Left hindlimb (tissue), 1 donor: ENCODE measurements around the gene AMN.
"Not testable (repeated sequence)": the region's sequence is repeated elsewhere in the genome, so short reads cannot be mapped to it uniquely, and the experiment has no call there.

Experiments used
- DNase-seq: peaks from one replicate; pipeline ENCODE4 v3.0.0-alpha.2; 2018

AMN gene

DNA sequence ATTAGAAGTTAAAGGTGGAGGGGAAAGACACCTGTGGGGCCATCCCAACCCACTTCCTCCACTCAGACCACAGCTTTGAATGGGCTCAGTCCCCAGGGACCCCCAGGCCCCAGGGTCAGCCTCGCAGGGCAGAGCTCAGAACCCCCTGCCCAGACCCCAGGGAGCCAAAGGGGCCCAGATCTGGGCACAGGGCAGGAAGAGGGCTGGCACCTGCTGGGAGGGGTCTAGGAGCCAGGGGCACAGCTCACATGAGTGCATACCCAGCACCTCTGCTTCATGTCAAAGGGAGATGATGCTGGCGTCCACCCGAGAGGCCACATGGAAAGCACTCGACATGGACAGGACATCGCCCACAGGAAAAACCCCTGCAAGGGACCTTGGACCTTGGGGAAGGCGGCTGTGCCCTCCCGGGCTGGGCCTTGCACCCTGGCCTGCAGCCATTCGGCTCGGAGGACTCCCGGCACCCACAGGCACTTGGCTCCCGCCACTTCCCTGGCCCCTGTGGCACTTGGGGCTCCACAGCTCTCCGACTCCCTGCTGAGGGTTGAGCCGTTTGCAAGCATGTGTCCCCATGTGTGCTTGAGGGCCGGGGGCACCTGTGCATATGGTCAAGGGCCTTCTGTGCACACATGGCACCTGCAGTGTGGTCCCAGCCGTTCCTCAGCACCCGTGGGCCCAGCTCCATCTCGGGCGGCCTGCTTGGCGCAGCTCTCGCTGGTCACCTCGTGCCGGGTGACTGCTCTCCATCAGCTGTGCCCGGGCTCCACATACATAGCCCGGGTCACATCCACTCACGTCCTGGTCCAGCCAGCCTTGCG is 7.8 kb upstream of the AMN start:
- DNase-seq = no peak

DNA sequence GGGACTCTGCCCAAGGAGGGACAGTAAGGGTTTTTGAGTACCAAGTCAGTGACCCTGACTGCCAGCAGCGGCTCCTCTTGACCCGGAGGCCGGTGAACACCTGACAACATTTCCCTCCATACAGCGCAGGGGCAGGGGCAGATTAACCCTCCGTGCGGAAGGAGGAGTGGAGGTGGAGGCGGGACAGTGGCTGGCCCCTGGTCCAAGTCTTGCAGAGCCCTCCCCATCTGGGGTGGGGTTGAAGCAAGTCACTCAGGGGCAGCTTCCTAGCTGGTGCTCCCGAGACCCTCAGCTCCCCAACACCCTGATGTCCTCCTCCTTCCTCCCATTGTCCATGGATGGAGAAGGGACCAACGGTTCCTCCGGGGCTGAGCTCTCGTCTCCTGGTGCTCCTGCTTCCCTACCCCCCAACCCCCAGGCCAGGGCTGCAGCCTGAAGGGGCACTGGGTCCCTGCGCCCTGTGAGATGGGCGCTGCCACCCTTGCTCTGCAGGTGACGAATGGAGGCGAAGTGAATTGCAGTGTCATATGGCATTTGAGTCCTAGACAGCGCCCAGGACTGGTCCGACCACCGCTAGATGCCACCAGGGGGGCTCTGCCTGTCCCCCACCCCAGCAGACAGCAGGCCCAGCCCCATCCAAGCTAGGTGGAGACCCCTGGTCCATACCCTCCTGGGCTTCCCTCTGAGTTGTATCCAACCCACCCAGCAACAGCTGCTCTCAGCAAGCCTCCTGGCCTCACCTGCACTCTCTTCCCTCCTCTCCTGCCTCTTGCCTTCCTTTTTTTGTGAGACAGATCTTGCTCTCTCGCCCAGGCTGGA is 7.0 kb upstream of the AMN start:
- no peak for DNase-seq

DNA sequence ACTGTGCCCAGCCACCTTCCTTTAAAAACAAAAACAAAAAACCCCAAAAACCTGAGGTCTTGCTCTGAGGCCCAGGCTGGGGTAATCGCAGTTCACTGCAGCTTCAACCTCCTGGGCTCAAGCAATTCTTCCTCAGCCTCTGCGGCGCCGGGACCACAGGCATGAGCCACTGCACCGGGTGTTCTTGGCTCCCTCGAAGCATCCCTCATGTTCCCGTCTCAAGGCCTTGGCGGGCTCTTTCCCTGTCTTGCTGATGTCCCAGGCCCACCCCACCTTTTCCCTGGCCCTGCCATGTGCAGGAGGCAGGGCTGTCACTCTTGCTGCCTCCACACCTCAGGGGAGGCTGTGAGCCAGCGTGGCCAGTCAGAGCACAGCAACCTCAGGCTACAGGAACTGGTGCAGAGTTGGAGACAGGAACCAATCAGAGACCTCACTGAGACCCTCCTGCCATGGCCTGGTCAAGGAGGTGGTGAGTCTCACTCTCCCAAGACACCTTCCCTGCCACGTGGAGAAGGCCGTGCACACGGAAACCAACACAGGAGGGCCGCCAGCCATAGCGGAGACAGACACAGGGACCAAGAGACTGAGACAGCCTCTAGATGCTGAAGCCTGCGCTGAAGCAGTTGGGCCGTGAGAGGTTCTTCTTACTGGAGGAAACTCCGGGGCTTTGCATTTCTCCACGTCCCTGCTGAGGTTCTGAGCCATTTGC is 6.0 kb upstream of the AMN start:
- DNase-seq = peak; percentile 13

DNA sequence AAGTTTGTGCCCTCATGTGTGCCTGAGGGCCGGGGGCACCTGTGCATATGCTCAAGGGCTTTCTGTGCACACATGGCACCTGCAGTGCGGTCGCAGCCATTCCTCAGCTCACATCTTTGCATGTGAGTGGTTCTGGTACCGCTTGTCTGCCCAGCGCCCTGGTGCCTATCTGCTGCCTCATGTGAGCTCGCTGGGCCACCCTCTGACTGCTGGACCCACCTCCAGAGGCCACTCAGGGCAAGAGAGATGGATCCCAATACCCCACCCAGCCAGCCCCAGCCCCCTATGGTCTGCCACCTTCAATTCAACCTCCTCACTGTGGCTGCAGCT is 5.4 kb upstream of the AMN start:
- peak; percentile 18 for DNase-seq

DNA sequence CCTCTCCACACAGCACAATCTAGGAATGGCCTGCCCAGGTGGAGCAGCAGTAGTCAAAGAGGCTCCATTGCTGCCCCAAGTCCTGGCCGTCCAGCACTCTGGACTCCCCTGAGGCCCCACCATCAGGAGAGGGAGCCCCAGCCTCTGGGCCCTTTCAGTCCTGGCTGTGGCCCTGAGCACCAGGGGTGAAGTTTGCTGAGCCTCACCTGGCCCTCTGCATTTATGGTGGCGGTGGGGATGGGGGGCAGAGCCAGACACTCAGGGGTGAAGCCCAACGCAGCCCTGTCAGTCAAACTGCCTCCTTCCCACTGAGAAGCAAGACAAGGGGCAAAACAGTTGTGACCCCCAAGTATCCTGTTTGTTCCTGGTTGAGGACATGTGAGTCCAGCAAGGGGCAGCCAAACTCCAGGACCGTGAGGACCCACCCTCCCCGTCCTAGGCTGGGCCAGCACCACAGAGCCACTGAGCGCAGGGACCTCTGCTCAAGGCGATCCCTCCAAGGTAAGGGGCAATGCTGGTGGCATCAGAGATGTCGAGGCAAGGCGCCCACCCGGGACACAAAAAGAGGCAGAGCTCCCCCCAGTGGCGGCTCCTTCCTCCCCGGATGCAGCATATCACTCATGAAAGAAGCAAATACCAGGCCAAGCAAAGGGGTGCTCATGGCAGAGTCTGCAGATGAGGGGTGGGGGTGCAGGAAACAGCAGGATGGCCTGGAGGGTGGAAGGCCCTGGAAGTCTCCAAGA is 4.8 kb upstream of the AMN start:
- DNase-seq = peak; percentile 53

DNA sequence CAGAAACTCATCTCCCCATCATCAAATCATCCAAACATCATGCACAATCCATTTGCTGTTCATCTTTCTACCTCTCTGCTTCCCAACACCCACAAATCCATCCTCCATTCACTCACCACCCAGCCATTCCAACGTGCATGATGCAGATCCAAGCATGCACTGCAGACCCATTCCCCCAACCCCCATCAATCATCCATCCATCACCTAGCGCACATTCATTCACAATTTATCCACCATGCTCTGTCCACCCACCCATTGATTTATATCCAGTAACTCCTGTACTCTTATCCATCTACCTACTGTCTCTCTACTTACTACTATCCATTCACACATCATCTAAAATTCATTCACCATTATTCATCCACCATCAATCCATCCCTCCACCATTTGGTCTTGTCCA is 4.0 kb upstream of the AMN start:
- DNase-seq = no peak

DNA sequence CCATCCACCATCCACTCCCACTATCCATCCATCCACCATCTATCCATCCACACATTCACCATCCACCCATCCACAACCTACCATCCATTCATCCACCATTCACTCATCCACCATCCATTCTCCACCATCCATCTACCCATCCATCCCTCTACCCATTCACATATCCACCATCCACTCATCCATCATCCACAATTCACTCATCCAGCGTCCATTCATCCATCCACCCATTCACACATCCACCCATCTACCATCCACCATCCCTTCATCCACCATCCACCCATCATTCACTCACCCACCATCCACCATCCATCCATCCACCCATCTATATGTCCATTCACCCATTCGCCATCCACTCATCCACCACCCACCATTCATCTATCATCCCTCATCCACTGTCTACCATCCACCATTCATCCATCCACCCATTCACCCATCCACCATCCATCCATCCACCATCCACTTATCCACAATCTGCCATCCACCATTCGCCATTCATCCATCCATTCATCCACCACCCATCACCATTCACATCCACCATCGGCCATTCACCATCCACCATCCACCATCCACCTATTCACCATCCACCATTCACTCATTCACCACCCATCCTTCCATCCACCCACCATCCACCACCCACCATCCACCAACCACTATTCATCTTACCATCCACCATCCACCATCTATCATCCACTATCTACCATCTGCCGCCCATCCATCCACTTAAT is 2.0 kb upstream of the AMN start:
- no peak for DNase-seq

DNA sequence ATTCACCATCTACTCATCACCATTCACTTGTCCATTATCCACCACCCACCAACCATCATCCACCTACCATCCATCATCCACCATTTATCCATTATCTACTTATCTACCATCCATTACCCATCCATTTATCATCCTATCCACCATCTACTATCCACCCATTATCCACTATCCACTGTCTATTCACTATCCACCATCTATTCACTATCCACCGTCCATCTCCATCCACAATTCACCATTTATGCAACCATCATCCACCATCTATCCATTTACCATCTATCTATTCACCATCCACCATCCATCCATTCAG is 1.5 kb upstream of the AMN start:
- DNase-seq = no peak

DNA sequence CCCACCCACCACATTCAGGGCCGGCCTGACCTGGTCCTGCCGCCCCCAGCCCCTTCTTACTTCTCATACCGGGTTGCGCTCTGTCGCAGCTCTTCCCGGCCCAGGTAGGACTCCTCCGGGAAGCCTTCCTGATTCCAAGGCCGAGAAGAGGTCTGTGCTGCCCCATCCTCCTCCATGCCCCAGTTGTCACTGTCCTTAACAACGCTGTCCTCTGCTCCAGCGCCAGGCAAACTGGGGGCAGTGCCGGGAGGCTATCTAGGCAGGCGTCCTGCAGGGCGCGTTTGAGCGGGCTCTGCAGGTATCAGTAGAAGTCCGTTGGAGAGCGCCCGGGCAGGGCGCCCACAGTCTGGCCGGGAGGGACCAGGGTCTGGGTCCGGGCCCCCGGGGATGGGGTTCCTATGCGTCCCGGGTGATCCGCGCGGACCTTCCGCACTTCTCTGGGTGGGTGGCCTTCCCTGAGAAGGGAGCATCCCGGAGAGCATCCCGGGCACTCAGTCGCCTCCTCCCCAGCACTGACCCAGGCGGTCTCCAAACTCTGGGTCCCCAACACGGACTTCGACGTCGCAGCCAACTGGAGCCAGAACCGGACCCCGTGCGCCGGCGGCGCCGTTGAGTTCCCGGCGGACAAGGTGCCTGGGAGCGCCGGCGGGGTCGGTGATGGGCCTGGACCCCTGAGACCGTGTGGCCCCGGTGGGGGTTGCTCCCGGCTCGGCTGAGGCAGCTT is 900 bp downstream of the AMN start:
- no peak for DNase-seq

DNA sequence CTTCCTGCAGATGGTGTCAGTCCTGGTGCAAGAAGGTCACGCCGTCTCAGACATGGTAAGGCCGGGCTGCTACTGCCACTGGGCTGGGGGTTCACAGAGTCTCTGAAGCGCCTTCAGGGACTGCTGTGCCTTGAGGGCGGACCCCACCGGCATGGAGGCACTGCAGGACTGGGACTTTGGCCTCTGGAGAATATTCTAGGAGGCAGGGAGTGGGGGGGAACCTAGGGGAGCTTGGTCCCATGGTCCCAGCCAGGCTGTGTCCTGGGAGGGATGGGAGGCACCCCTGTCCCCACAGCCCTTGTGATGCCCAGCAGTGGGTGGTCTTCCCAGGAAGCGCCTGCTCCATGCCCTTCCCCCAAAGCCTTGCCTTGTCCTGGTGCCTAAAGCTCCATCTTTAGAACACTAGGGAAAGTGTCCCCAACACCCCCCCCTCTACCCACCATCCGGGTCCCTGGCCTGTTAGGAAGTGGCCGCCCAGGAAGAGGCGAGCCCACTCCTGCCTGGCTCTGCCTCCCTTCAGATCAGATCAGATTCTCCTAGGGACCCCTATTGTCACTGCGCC is 1.5 kb downstream of the AMN start:
- no peak for DNase-seq

DNA sequence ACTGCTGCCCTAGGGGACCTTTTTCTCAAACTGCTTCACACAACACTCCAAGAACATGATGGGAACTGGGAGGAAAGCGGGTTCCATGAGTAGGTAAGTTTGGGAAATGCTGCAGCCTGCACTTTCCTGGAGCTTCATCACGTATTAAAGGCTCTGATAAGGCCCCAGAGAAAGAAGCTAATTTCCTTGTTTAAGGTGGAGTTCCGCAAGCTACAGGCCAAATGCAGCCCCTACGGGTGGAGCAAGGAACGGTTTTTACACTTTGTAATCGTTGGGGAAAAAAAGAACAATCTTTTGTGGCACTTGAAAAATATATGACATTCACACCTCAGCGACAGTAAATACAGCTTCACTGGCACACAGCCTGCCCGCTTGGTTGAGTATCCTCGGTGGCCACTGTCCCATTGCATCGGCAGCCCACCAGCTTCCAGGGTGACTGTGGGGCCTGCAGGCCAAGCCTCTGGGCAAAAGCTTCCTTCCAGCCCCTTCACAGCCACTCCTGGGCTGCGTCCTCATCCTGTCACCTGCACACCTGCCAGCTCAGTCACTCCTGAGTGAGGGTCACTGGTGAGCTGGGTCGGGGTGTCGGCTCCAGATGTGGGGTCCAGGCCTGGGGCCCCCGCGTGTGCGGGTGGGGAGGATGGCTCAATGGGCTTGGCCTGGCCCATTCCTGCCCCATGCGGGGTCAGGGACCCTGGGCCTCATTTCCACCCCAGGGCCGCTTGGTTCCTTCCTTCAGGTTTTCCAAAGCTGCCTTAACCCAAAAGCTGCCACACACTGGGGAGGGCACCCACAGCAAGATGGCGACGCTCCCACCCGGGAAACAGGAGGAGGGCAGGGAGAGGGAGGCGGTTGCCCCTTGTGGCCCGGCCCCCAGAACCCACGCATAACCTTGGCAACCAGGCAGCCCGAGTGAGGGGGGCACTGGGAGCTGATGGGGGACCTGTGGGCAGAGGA is 2.4 kb downstream of the AMN start:
- no peak for DNase-seq

DNA sequence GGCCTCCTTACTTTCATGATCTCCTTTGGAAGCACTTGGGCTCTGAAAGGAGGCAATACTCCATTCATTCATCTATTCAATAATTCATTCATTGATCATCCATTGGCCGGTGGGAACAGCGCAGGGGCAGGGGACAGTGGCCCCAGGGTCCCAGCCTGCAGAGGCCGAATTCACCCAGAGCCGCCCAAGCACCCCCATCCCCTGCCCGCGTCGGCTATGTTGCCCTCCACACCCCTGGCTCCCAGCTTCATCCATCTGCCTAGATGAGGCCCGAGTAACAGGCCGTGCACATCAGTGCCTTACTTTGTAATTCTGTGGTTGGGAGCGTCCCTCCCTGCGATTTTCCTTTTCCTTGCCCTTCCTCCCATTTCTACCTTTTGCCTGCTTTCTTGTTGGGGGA is 3.2 kb downstream of the AMN start:
- DNase-seq = no peak

DNA sequence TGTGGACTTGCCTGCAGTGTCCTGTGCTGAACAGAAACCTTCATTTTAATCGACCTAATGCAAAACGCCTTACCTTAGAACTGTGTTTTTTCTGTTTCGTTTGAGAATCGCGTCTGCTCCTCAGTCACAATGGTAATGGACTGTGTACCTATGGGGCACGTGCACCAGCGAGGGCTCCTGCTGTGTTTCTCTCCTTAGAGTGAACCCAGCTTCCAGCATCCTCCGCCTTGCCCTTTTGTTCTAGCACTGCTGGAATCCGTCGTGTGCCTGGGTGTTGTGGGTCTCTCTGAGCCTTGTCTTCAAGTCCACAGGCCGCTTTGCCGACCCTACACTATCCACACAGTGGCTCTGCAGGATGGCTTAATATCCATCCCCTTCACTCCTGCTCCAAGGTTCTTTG is 3.6 kb downstream of the AMN start:
- DNase-seq = no peak

DNA sequence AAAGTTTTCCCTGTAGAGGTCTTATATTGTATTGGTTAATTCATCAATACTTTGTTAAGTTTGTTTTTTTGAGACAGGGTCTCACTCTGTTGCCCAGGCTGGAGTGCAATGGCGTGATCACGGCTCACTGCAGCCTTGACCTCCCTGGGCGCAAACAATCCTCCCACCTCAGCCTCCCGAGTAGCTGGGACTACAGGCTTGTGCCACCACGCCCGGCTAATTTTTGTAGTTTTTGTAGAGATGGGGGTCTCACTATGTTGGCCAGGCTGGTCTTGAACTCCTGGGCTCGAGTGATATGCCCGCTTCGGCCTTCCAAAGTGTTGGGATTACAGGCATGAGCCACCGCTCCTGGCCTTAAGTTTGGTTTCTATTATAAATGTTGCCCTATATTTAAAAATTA is 4.4 kb downstream of the AMN start:
- not testable (repeated sequence) for DNase-seq

DNA sequence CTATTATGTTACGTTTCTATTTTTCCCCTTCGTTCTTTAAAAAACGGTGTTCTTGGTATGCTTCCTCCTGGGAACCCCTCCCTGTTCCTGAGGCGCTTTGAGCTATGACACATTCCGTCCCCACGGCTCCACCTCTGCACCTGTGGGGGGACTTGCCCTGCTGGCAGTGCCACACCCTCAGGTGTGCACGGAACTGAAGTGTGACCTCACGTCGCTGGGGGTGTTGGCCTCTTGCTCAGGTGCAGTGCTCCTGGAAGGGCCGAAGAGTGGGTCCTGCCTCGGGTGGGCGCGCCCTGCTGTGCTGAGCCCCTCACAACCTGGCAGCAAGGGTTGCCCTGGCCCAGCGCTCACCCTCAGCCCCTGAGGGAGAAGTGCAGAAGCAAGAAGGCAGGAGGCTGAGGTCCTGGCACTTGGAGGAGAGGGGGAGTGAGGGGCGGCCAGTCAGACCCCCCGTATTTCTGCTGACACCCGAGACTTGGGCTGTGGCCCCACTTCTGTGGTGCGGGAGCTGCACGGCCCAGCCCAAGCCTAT is 4.9 kb downstream of the AMN start:
- no peak for DNase-seq

DNA sequence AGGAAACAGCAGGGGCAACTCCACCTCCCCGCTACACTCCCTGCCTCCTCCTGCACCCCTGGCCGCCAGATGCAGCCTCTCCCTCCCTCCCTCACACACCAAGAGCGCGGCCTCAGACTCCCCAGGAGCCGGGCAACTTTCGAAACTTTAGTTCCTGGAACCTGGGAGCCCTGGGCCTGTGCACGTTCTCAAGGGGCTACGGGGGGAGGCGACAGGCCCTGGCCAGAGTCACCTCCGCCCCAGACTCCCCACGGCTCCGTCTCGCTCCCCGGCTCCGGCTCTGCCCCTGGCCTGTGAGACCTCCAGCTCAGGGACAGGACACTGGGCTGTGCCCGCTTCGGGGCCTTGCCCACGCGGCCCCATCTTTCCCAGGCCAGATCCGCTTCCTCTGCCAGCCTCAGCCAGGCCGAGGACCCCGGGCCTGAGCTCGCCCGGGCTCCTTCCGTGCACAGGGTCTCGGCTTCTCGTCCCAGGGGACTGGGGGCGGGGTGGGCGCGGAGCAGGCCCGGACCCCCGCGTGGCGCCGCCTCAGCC is 5.5 kb downstream of the AMN start:
- no peak for DNase-seq

DNA sequence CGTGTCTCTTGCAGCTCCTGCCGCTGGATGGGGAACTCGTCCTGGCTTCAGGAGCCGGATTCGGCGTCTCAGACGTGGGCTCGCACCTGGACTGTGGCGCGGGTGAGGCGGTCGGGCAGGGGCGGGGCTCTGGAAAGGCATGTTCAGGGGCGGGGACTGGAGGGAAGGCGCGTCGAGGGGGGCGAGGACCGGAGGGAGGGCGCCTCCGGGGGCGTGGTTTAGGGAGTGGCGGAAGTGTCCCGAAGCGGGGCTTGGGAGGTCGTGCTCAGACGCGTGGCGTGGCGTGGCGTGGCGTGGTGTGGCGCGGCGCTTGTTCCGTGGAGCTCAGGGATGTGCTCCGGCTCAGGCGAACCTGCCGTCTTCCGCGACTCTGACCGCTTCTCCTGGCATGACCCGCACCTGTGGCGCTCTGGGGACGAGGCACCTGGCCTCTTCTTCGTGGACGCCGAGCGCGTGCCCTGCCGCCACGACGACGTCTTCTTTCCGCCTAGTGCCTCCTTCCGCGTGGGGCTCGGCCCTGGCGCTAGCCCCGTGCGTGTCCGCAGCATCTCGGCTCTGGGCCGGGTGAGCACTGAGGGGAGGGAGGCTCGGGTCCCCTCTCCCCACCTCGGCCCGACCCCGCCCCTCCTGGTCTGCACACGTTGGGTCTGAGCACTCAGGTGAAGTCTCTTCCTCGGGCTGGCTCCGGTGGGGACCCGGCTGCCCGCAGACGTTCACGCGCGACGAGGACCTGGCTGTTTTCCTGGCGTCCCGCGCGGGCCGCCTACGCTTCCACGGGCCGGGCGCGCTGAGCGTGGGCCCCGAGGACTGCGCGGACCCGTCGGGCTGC is 6.2 kb downstream of the AMN start:
- DNase-seq = no peak

DNA sequence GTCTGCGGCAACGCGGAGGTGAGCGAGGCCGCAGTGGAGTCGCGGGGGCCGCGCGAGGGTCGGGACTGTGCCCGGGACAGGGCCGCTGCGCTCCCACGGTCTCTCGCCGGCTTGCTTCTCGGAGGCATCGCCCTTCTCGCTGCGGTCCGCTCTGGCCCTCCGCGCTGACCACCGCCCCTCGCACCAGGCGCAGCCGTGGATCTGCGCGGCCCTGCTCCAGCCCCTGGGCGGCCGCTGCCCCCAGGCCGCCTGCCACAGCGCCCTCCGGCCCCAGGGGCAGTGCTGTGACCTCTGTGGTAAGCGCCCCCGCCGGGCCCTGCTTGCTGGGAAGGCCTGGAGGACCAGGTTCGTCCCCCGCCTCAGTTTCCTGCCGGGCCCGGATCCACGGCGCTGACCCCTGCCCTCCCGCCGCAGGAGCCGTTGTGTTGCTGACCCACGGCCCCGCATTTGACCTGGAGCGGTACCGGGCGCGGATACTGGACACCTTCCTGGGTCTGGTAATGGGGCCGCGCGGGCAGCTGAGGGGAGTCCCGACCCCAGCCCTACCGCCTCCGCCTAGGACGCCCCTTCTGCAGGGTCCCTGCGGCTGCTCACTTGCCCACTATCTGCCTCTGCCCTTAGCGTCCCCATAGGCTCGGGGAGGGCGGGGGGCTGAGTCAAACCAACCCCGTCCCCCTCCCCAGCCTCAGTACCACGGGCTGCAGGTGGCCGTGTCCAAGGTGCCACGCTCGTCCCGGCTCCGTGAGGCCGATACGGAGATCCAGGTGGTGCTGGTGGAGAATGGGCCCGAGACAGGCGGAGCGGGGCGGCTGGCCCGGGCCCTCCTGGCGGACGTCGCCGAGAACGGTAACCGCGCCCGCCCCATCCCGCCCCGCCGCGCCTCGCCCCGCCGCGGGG is 7.0 kb downstream of the AMN start:
- peak; percentile 27 for DNase-seq
